ENCODE measurements around the gene DPP6. TPM values are rescaled to one million over a fixed set of nuclear protein-coding genes. Genes with fewer than 3 reads are reported as not detected.
"Not testable (repeated sequence)": the region's sequence is repeated elsewhere in the genome, so short reads cannot be mapped to it uniquely, and the experiment has no call there.

DPP6 gene
- total and polyA plus RNA-seq, 9 of the 15 experiments (the other 6 are each of a cell fraction or from before 2014, with no cell fraction given) = not detected

GRCh38 chr7:154051006-154051642, 1.1 kb upstream of the DPP6 start:
- H3K9me3 ChIP-seq (replicated peaks; ENCODE audit: control insufficient read depth, insufficient read depth, low read depth, low read length); H3K79me2 ChIP-seq (ENCODE audit: control insufficient read depth, insufficient read depth, low read length); FAIRE-seq; H3K9me1 ChIP-seq (ENCODE audit: control insufficient read depth, insufficient read depth, low read length); H3K4me2 ChIP-seq (ENCODE audit: insufficient read depth, low read length); H3K4me3 ChIP-seq; H3K36me3 ChIP-seq (ENCODE audit: control insufficient read depth, insufficient read depth, low read length); H3K27ac ChIP-seq (ENCODE audit: extremely low read depth, low read depth, low read length); intact Hi-C loops (cut with micrococcal nuclease); DNase-seq (ENCODE audit: extremely low read depth in 1 of 4, low spot score in 3 of 4); CTCF ChIA-PET (ENCODE audit: low intra/inter-chr PET ratio); H3K4me1 ChIP-seq (replicated peaks in 1 of 2; ENCODE audit: control insufficient read depth in 2 of 2, insufficient read depth in 2 of 2, low read length in 2 of 2); H2AFZ ChIP-seq (ENCODE audit: low read depth, low read length); H4K20me1 ChIP-seq (replicated peaks; ENCODE audit: control insufficient read depth, insufficient read depth, low read length); H3K27me3 ChIP-seq (ENCODE audit: control insufficient read depth in 2 of 2, insufficient read depth in 2 of 2, low read length in 2 of 2); BruUV-seq (replicated peaks); POLR2A ChIA-PET; H3K9ac ChIP-seq (ENCODE audit: insufficient read depth in 1 of 2, low read depth in 2 of 2, low read length in 2 of 2): not testable (repeated sequence)
- peak; percentile 97 for ATAC-seq
- in situ Hi-C loops (cut with MboI) = loop anchor here (25.0 kb wide), 1 partner anchor 736 kb away; no protein-coding TSS in a partner anchor
- no CpG with 5 or more reads among the region's 42 CpGs for WGBS (ENCODE audit: insufficient coverage, low coverage, missing lambda C conversion rate)

GRCh38 chr7:154052530-154053252, 493 bp downstream of the DPP6 start:
- intact Hi-C loops (cut with micrococcal nuclease); H3K36me3 ChIP-seq (ENCODE audit: control insufficient read depth, insufficient read depth, low read length); H3K4me3 ChIP-seq; H2AFZ ChIP-seq (ENCODE audit: low read depth, low read length); DNase-seq (ENCODE audit: extremely low read depth in 1 of 4, low spot score in 3 of 4); H3K4me1 ChIP-seq (replicated peaks in 1 of 2; ENCODE audit: control insufficient read depth in 2 of 2, insufficient read depth in 2 of 2, low read length in 2 of 2); H3K27ac ChIP-seq (ENCODE audit: extremely low read depth, low read depth, low read length); BruUV-seq (replicated peaks); ATAC-seq; H3K9me3 ChIP-seq (replicated peaks; ENCODE audit: control insufficient read depth, insufficient read depth, low read depth, low read length); POLR2A ChIA-PET; CTCF ChIA-PET (ENCODE audit: low intra/inter-chr PET ratio); H3K27me3 ChIP-seq (ENCODE audit: control insufficient read depth in 2 of 2, insufficient read depth in 2 of 2, low read length in 2 of 2); H3K9ac ChIP-seq (ENCODE audit: insufficient read depth in 1 of 2, low read depth in 2 of 2, low read length in 2 of 2); H3K79me2 ChIP-seq (ENCODE audit: control insufficient read depth, insufficient read depth, low read length); FAIRE-seq; H3K4me2 ChIP-seq (ENCODE audit: insufficient read depth, low read length); H4K20me1 ChIP-seq (replicated peaks; ENCODE audit: control insufficient read depth, insufficient read depth, low read length); H3K9me1 ChIP-seq (ENCODE audit: control insufficient read depth, insufficient read depth, low read length): not testable (repeated sequence)
- in situ Hi-C loops (cut with MboI) = loop anchor here (25.0 kb wide), 1 partner anchor 735 kb away; no protein-coding TSS in a partner anchor
- WGBS (ENCODE audit: insufficient coverage, low coverage, missing lambda C conversion rate) = 33% methylated on average over 22 of the region's 83 CpGs

GRCh38 chr7:154053466-154054312, 1.5 kb downstream of the DPP6 start:
- H3K4me1 ChIP-seq (replicated peaks in 1 of 2; ENCODE audit: control insufficient read depth in 2 of 2, insufficient read depth in 2 of 2, low read length in 2 of 2); H3K9me1 ChIP-seq (ENCODE audit: control insufficient read depth, insufficient read depth, low read length); H4K20me1 ChIP-seq (replicated peaks; ENCODE audit: control insufficient read depth, insufficient read depth, low read length); H3K27me3 ChIP-seq (ENCODE audit: control insufficient read depth in 2 of 2, insufficient read depth in 2 of 2, low read length in 2 of 2); H3K79me2 ChIP-seq (ENCODE audit: control insufficient read depth, insufficient read depth, low read length); ATAC-seq; H3K36me3 ChIP-seq (ENCODE audit: control insufficient read depth, insufficient read depth, low read length); H3K4me2 ChIP-seq (ENCODE audit: insufficient read depth, low read length); FAIRE-seq; H3K4me3 ChIP-seq; POLR2A ChIA-PET; H3K9me3 ChIP-seq (replicated peaks; ENCODE audit: control insufficient read depth, insufficient read depth, low read depth, low read length); CTCF ChIA-PET (ENCODE audit: low intra/inter-chr PET ratio); H2AFZ ChIP-seq (ENCODE audit: low read depth, low read length); H3K27ac ChIP-seq (ENCODE audit: extremely low read depth, low read depth, low read length); BruUV-seq (replicated peaks); H3K9ac ChIP-seq (ENCODE audit: insufficient read depth in 1 of 2, low read depth in 2 of 2, low read length in 2 of 2); intact Hi-C loops (cut with micrococcal nuclease): not testable (repeated sequence)
- 0% methylated on average over 8 of the region's 16 CpGs for WGBS (ENCODE audit: insufficient coverage, low coverage, missing lambda C conversion rate)
- DNase-seq (ENCODE audit: extremely low read depth in 1 of 4, low spot score in 3 of 4) = peak in 1 of 4 experiments; percentile 2
- in situ Hi-C loops (cut with MboI) = loop anchor here (25.0 kb wide), 1 partner anchor 734 kb away; no protein-coding TSS in a partner anchor
